ENCODE data around the gene HIGD2A.
A peak's percentile ranks its signal among the peaks of the same experiment; 100 is the strongest.

HIGD2A gene

GRCh38 chr5:176360894-176361436, 27.6 kb upstream of the HIGD2A start:
- no peaks in the 10 kb centered on the region for H3K9me3 ChIP-seq
- H3K4me1 ChIP-seq = no peaks in the 10 kb centered on the region
- peak; percentile 33 for DNase-seq
- peaks cover 17% of the 10 kb centered on the region for H3K36me3 ChIP-seq
- no peaks in the 10 kb centered on the region for H3K27me3 ChIP-seq
- peak overlapping the region; percentile 99 for H3K4me3 ChIP-seq (ENCODE audit: low read depth, low read length)
- no peak for TF ChIP-seq CTCF (IDR thresholded peaks at IDR 0.05; ENCODE audit: low read depth, low read length)

GRCh38 chr5:176361437-176362232, 26.9 kb upstream of the HIGD2A start, which contains the start of gene KIAA1191:
TSS of gene KIAA1191 (minus strand) at chr5:176361764. CDS start at chr5:176359508, 2,256 bp downstream.
- TF ChIP-seq CTCF (IDR thresholded peaks at IDR 0.05; ENCODE audit: low read depth, low read length) = peak; percentile 39
- no peaks in the 10 kb centered on the region for H3K27me3 ChIP-seq
- no peaks in the 10 kb centered on the region for H3K4me1 ChIP-seq
- no peaks in the 10 kb centered on the region for H3K9me3 ChIP-seq
- H3K4me3 ChIP-seq (ENCODE audit: low read depth, low read length) = peak within 1 kb of the TSS; percentile 99
- peaks cover 16% of the 10 kb centered on the region for H3K36me3 ChIP-seq
- DNase-seq = peak; percentile 96

GRCh38 chr5:176362233-176362490, 26.4 kb upstream of the HIGD2A start:
- no peak for DNase-seq
- no peaks in the 10 kb centered on the region for H3K27me3 ChIP-seq
- H3K36me3 ChIP-seq = peaks cover 17% of the 10 kb centered on the region
- H3K4me3 ChIP-seq (ENCODE audit: low read depth, low read length) = peak overlapping the region; percentile 99
- H3K9me3 ChIP-seq = no peaks in the 10 kb centered on the region
- no peak for TF ChIP-seq CTCF (IDR thresholded peaks at IDR 0.05; ENCODE audit: low read depth, low read length)
- H3K4me1 ChIP-seq = no peaks in the 10 kb centered on the region

- peak overlapping the region; percentile 80 for H3K4me3 ChIP-seq (ENCODE audit: low read depth, low read length)
- H3K4me1 ChIP-seq = no peaks in the 10 kb centered on the region
- no peaks in the 10 kb centered on the region for H3K27me3 ChIP-seq
- no peaks in the 10 kb centered on the region for H3K9me3 ChIP-seq
- no peak for TF ChIP-seq CTCF (IDR thresholded peaks at IDR 0.05; ENCODE audit: low read depth, low read length)
- H3K36me3 ChIP-seq = peaks cover 5% of the 10 kb centered on the region; the same call in 1 of the 2 replicates
- no peak for DNase-seq
Measured at GRCh38 chr5:176364765-176365350, 23.7 kb upstream of the HIGD2A start.

- no peaks in the 10 kb centered on the region for H3K9me3 ChIP-seq
- no peaks in the 10 kb centered on the region for H3K4me1 ChIP-seq
- H3K4me3 ChIP-seq (ENCODE audit: low read depth, low read length) = peak within 1 kb of the TSS; percentile 80
- H3K36me3 ChIP-seq = peaks cover 5% of the 10 kb centered on the region; the same call in 1 of the 2 replicates
- peak; percentile 73 for DNase-seq
- TF ChIP-seq CTCF (IDR thresholded peaks at IDR 0.05; ENCODE audit: low read depth, low read length) = no peak
- H3K27me3 ChIP-seq = no peaks in the 10 kb centered on the region
Measured at GRCh38 chr5:176365351-176366231, 23.0 kb upstream of the HIGD2A start, which contains the start of gene ARL10. TSS of gene ARL10 (plus strand) at chr5:176365487. CDS start at chr5:176365564, 77 bp downstream.
